NT2/D1 (cell line): Measurements from ENCODE around the gene ARAP2.

Experiments used
- YY1 ChIP-seq: IDR thresholded peaks from 2 replicates; pipeline ENCODE4 v1.6.1; 2011; ENCODE audit not compliant: insufficient read length, insufficient read depth
- ZNF274 ChIP-seq: IDR thresholded peaks from 2 replicates; pipeline ENCODE4 v1.6.1; 2011; ENCODE audit warnings: mild to moderate bottlenecking, low read depth, low read length

DNA sequence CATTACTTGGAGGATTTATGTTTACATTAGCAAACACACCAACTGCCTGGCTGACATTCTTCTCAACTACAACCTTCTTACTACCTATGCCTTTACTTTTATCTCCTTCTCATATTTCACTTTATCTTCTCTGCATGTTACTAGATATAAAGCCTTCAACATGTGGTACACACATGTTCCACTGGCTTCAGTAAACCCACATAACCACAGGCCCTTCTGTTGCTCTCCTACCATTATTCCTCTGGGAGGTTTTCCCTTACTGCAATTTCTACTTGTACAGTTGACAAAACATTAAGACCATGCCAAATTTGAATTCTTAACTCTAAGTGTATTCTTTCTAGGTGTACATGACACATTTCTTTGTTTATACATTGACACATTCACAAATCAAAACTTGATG, 133.1 kb downstream of the ARAP2 start:
- no peak for TF ChIP-seq ZNF274
- no peak for TF ChIP-seq YY1
